GM10847 (cell line): Measurements from ENCODE around the gene PFKFB4.

ENCODE experiments used
- POLR2A ChIP-seq: IDR thresholded peaks from 2 replicates; pipeline ENCODE4 v1.6.1; 2011; ENCODE audit not compliant: insufficient read length; ENCODE audit errors: extremely low read depth

PFKFB4 gene

DNA sequence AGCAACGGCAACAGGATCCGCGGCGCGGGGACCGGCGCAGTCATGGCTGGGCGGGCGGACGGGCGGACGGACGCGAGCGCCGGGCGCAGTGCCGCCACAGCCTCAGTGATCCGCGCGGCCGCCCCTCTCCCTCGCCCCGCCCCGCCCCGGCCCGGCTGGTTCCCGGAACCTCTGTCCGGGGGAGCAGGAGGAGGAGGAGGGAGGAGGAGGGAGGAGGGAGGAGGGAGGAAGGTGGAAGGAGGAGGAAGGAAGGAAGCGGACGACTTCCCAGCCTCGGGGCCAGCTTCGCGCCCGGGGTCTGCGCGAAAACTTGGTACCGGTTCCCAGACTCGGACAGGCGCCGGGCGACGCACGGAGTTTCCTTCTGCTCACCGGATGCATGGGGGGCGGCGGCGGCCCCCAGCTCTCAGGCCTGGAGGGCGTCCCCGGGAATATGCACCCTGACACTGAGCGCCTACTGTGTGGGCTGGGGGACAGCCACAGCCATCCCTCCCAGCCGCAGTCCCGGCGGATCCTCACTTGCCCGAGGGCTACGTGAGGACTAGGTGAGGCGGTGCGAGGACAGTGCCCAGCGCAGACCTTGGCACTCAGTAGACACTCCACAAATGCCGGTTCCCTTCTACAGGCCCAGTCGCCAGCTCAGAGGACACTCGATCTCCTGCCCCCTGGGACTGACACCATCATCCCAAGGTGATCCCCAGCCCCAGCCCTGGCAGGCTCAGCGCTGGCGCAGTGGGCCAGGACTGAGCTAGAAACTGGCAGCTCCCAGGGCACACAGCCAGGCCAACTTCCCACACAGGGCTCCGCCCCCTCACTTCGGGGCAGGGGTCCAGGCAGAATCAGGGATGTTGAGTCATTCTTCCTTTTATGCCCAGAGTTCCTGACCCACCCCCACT is 52.3 kb downstream of the PFKFB4 start, which contains the start of gene SHISA5:
SHISA5 (minus strand) TSS at position 124 of the 896 bp plus-strand sequence; CDS start at position 44, 80 bp downstream.
- TF ChIP-seq POLR2A = peak; percentile 16

DNA sequence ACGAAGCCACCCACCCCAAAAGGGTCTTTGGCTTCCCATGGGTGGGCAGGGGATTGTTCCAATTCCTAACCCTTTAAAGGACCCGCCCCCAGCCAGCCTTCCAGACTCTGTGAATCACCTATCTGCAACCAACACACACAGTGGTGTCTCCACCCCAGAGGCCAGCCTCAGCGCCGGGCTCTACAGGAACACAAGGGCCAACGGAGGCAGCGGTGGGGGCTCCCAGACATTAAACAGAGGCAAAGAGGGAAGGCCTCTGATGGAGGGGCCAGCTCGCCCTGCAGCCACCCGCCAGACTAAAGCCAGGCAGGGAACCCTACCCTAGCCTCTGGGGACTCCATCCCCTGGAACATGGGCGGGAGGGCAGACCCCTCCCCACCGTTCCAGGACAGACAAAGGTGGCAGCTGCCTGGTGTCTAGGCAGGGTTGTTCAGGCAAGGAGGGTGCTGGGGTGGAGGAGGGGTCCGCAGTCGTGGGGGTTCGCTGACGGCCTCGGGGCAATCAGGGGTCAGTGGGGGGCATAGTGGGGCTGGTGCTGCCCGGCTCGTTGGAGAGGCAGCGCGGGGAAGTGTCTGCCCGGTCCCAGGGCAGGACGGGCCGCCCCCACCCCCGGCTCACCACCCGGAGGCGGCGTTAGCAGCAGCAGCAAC is 53.1 kb downstream of the PFKFB4 start:
- no peak for TF ChIP-seq POLR2A

DNA sequence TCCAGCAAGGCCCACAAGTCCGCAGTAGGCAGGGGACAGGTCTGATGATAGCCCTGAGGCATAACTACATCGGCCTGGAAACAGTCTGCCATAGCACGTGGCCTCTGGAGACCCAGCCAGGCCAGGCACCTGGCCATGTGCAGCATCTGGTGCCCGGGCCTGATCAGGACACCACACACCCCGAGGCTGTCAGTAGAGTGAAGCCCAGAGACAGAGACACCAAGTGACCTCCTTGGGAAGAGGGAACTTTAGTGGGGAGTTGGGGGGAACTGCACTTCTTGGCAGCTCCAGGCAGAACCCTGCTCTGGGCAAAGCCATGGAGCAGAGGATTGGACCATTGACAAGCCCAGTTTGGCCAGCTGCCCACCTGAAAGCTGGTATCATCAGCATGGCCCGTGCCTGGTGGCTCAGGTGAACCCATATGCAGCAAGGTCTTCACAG is 53.9 kb downstream of the PFKFB4 start:
- TF ChIP-seq POLR2A = no peak

DNA sequence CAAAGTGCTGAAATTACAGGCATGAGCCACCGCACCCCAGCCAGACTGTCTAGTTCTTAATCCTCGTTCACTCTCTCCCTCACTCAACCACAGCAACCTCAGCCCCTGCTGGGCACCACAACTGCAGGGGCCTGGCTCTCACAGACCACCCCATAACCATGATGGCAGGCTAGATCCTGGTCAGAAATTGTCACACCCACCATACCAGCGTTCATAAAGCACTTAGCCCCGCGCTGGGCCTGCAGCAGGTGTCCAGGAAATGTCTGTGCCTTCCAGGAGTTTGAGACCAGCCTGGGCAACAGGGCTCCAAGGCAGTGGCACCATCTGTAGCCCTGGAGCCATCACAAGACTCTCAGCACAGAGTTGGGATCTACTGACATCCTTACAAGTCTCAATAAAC is 54.5 kb downstream of the PFKFB4 start:
- TF ChIP-seq POLR2A = no peak

DNA sequence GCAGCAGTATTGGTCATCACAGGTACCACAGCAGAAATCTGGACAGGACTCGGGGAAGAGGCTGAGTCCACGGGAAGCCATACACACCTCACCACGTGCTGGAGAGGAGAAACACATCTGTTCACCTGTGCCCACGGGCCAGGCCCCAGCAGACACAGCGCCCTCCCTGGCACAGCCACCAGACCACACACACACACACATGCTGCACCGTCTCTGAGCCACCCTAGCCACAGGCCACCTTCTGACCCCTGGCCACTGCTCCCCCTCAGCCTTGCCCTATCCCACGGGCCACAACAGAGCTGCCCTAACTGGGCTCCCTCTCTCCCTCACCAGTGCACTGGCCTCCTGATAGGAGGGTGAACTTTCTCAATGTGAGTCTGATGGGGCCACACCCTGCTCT is 55.4 kb downstream of the PFKFB4 start:
- no peak for TF ChIP-seq POLR2A

DNA sequence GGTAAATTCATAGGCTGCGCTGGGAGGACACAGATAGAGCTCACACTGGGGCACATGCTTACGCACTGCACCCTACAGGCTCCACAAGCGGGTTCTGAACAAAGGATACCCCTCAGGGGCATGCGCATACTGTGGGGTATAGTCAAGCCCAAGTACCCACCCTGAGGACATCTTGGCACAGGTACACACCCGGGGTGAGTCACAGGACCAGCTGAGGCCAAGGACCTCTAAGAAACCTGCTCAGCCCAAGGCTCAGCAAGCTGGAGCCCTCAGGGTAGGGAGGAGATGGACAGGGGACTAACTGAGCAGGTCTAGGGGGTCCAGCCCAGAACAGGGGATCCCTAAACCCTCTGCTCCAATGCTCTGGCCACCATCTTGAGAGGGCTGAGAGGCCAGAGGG is 55.9 kb downstream of the PFKFB4 start:
- no peak for TF ChIP-seq POLR2A

DNA sequence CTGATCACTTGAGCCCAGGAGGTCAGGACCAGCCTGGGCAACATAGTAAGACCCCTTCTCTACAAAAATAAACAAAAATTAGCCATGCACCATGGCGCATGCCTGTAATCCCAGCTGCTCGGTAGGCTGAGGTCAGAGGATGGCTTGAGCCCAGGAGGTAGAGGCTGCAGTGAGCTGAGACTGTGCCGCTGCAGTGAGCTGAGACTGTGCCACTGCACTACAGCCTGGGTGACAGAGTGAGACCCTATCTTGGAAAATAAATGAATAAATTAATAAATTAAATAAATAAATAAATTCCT is 63.5 kb downstream of the PFKFB4 start:
- no peak for TF ChIP-seq POLR2A

DNA sequence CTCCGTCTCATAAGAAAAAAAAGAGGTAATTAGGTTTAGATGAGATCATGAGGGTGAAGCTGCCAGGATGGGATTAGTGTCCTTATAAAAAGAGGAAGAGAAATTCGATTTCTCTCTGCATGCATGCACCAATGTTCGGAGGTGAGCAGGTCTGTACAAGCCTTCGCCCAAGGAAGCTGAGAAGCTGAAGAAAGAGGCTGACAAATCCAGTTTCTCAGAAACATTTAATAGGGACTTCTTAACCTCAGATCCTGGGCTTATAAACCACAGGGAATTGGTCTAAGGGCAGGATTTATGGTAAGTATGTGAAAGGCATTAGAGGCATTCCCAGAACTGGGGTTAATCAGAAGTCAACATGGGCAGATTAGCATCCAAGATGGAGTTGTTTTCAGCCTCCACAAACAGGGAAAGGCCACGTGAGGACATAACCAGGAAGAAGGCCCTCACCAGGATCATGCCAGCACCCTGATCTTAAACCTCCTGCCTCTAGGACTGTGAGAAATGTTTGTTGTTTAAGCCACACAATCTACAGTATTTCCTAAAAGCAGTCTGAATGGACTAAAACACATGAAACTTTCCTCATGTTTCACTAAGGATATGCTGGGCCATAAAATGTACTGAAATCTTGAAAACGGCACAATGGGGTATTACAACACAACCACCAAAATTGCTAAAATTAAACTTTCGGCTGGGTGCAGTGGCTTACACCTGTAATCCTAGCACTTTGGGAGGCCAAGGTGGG is 64.0 kb downstream of the PFKFB4 start:
- no peak for TF ChIP-seq POLR2A

DNA sequence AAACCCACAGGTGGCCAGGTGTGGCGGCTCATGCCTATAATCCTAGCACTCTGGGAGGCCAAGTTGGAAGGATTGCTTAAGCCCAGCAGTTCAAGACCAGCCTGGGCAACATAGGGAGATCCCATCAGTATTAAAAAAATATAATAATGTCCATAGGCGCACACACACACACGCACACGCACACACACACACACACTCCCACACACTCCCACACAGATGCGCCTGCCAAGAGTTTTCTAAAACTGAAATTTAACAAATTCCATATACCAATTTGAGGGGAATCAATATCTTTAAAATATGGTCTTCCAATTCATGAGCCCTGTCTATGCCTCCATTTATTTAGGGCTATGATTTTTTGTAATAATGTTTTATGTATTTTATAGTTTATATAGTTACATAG is 69.7 kb downstream of the PFKFB4 start:
- no peak for TF ChIP-seq POLR2A

DNA sequence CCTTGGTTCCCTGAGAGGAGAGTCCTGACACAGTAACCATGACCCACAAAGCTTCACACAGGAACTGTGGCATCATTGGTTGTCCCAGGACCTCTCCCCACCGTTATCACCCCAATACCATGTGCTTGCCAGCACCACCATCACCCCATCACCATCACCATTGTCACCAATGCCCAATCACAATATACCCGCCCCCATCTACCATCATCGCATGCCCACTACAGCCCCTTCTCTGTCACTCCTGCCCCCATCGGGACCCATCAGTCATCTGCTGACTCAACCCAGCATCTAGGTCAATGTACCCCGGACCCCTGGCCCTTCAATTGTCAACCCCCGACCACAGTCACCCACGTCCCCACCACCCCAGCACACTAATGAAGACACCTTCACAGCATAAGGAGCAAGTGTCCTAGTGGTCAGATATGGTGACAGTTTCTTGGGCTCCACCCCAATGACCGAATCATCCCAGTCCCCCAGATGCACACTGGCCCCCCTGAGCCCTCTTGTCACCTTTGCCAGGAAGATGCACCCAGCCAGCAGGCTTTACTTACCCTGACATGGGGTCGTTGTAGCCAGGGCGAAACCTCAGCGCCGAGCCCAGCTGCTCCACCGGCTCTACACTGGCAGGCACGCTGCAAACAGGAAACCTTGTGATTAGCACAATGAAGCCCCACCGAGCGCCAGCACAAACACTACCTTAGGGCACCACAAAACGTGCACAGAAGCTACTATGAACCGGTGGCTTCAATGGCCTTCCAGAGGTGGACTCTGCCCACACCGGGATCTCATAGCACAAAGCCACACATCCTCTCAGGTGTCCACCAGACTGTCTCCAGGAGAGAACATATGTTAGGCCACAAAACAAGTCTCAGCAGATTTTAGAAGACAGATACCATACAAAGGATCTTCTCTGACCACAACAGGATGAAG is 77.7 kb downstream of the PFKFB4 start:
- no peak for TF ChIP-seq POLR2A

DNA sequence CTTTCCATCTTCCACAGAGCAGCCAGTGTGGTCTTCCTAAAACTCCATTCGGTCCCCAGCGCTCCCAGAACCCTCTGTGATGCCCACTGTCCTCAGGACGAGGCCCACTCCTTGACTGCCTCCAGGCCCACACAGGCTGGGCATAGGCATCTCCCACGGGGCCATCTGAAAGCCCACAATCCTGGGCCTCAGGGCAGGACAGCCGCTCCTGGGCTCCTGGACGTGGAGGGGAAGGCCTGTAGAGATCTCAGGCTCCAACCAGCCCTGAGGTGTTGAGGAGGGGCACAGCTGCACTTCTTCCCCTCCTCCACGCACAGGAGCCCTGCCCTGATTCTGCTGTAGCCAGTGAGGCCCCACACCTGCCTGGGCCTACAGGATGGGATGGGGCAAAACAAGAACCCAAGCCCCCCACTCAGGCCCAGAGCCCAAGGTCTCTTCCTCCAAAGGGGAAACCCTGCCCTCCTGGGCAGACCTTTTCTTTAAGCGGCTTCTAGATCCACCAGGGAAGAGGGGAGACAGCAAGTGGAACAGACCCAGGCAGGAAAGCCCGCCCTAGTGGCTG is 78.6 kb downstream of the PFKFB4 start:
- TF ChIP-seq POLR2A = no peak

DNA sequence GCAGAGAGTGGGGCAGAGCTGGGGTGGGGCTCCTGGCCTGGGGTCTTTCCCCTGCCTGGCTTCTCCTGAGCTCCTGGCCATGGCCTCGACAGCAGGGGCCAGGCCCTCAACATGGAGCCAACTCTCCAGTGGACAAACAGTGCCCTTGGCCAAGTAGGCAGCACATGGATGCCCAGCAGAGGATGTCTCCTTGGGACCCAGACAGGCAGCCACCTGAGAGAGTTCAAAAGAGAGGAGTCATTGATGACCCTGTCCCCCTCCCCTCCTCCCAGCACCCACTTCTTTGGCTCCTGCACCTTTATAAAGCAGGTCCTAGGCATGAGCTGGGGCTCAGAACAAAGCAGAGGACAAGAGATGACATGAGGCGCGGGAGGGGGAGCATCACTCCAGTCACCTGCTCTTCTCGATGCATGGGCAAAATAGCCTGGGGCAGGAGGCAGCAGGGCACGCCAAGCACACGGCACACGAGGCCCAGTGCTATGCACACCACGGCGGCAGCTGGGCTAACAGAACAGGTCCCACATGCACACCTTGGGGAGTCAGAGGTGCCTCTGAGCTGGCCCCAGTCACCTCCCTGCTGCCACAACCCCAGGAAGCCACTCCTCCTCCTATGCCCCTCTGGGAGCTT is 80.1 kb downstream of the PFKFB4 start:
- no peak for TF ChIP-seq POLR2A

DNA sequence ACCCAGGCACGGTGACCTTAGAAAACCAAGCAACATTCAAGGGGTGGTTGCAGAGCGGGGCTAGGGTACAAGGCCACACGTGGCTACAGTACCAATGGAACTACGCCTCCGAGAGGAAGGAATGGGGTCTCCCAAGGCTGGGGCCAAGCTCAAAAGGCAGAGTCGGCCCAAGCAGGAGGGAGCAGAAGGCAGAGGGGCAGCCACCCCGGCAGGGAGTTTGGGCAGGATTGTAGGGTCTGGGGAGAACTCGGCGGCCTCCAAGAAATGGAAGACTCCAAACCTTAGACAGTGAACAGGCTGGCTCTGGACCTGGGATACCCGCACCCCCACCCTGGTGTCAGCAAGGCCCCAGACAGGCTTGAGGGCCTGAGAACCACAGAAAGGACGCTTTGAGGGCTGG is 81.4 kb downstream of the PFKFB4 start:
- TF ChIP-seq POLR2A = no peak

DNA sequence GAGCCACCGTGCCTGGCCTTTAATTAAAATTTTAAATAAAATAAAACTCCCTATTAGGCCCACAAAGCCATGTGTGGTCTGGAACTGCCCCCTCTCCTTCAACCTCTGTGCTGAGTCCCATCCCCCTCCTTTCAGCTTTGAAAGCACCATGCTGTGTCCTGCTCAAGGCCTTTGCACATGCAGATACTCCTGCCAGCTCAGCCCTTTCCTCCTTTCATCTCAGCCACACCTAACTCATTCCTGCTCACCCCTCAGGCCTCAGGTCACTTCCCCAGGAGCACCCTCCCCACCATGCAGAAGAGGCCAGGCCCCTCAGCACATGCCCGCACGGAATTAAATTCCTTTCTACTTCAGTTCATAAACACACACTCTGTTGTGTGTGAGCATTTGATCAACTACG is 82.0 kb downstream of the PFKFB4 start:
- no peak for TF ChIP-seq POLR2A
